Caco-2 (cell line): ENCODE data around the gene PM20D1. TPM values are rescaled to one million over a fixed set of nuclear protein-coding genes. Genes with fewer than 3 reads are reported as not detected.

Source experiments
- BruUV-seq: library from RNA; stranded (reverse); fragments of 400-500 nt; replicated peaks from 2 replicates; lab custom pipeline; 2021; lab: Mats Ljungman, UMichigan
- CTCF ChIA-PET: fragments of 300-600 bp; sonication (Branson Sonifier 250); formaldehyde crosslinking; loops from one replicate; lab custom pipeline; 2022; ENCODE audit warnings: antibody characterized with exemption; lab: Charles Lee
- POLR2A ChIA-PET: fragments of 300-600 bp; sonication (Branson Sonifier 250); formaldehyde crosslinking; loops from one replicate; lab custom pipeline; 2022; ENCODE audit warnings: antibody characterized with exemption; lab: Charles Lee
- DNase-seq, 2 experiments: peaks; one replicate each; pipeline versions ENCODE4 v3.0.0 to v3.0.0-alpha.2; 2020 to 2022
- H3K27me3 ChIP-seq: replicated peaks from 2 replicates; pipeline ENCODE4 v1.6.0; 2011; ENCODE audit warnings: low read length; ENCODE audit not compliant: control insufficient read depth, insufficient read depth
- H3K36me3 ChIP-seq: 2 replicates; pipeline ENCODE4 v1.5.1; 2011; ENCODE audit warnings: low read length; ENCODE audit not compliant: control insufficient read depth, insufficient read depth
- H3K4me1 ChIP-seq: fragments of 250-450 bp; sonication (Bioruptor Pico); 2 replicates; pipeline ENCODE4 v1.5.1; 2020; ENCODE audit warnings: mild to moderate bottlenecking
- H3K4me3 ChIP-seq: 2 replicates; pipeline ENCODE4 v1.5.1; 2011; ENCODE audit warnings: low read depth, mild to moderate bottlenecking, control low read depth, low read length
- H3K9me3 ChIP-seq: fragments of 250-450 bp; sonication (Bioruptor Pico); 2 replicates; pipeline ENCODE4 v1.5.1; 2020; ENCODE audit warnings: mild to moderate bottlenecking, moderate library complexity
- H3K27ac Mint-ChIP-seq: one replicate; pipeline ENCODE4 v1.8.0; 2022; ENCODE audit warnings: mixed read lengths; ENCODE audit not compliant: unreplicated experiment
- H3K27me3 Mint-ChIP-seq: one replicate; pipeline ENCODE4 v1.8.0; 2022; ENCODE audit warnings: mixed read lengths; ENCODE audit not compliant: insufficient read depth, unreplicated experiment
- H3K36me3 Mint-ChIP-seq: one replicate; pipeline ENCODE4 v1.8.0; 2022; ENCODE audit warnings: mild to moderate bottlenecking, mixed read lengths; ENCODE audit not compliant: insufficient read depth, unreplicated experiment
- H3K4me1 Mint-ChIP-seq: one replicate; pipeline ENCODE4 v1.8.0; 2022; ENCODE audit warnings: low read depth, mixed read lengths; ENCODE audit not compliant: unreplicated experiment
- H3K4me3 Mint-ChIP-seq: one replicate; pipeline ENCODE4 v1.8.0; 2022; ENCODE audit warnings: mild to moderate bottlenecking, moderate library complexity, mixed read lengths; ENCODE audit not compliant: unreplicated experiment
- H3K9me3 Mint-ChIP-seq: one replicate; pipeline ENCODE4 v1.8.0; 2022; ENCODE audit warnings: mixed read lengths; ENCODE audit not compliant: unreplicated experiment
- intact Hi-C: fragments of 100-400 bp; cut with micrococcal nuclease; formaldehyde crosslinking; loops from one replicate; pipeline ENCODE4 v1.10.0; 2022; ENCODE audit not compliant: unreplicated experiment
- total RNA-seq: library from RNA; stranded (reverse); gene quantifications from 2 replicates; pipeline ENCODE4 v1.2.3, GENCODE V29; 2022
- TF ChIP-seq, protein P1 (sequence below), 2 experiments: fragments of 200-600 bp in 1 of 2; IDR thresholded peaks; 1 replicate in 1 of 2; 2 replicates in 1 of 2; pipeline versions ENCODE4 v1.5.1 to v1.8.0; 2011 to 2022; ENCODE audit warnings: antibody characterized with exemption in 1 of 2, control low read depth in 1 of 2, inconsistent platforms in 1 of 2, low read depth in 1 of 2, low read length in 1 of 2, mild to moderate bottlenecking in 1 of 2, moderate library complexity in 1 of 2; ENCODE audit not compliant: insufficient read depth in 1 of 2, severe bottlenecking in 1 of 2, unreplicated experiment in 1 of 2

PM20D1 gene
- total RNA-seq, 1 experiment from 2014 or later, result not detected

DNA sequence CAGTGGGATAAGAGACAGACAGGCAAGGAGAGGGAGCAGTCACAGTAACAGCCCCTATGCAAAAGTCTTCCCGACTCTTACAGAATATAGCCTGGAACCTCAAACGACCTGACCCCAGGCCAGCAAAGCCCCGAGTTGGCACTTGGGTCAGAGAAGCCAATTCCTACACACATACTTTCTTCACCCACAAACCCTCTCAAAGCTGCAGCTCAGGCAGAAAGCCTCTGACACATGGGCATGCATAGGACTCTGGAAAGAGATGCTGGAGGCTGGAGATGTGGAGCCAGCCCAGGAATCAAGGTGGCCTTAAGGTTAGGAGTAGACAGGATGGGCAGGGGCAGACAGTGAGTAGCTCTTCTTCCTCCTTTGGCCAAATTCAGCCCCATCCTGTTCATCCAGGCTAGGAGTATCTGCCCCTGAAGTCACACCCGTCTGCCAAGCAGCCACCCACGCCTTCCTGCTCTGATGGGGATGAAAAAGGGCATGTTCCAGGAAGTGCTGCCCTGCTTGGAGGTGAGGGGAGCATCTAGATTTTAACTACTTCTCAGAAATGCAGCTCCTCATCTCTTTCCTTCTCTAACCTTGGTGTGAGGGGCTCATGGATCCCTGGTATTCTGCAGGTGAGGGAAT, 44.7 kb downstream of the PM20D1 start:
- Mint-ChIP-seq H3K36me3 (no peaks in the 10 kb centered on the region), H3K27me3 (no peaks in the 10 kb centered on the region), H3K9me3 (no peaks in the 10 kb centered on the region), H3K4me3 (no peak overlapping the region), H3K27ac (no peak overlapping the region), H3K4me1 (no peaks in the 10 kb centered on the region)
- TF ChIP-seq, protein P1, sequence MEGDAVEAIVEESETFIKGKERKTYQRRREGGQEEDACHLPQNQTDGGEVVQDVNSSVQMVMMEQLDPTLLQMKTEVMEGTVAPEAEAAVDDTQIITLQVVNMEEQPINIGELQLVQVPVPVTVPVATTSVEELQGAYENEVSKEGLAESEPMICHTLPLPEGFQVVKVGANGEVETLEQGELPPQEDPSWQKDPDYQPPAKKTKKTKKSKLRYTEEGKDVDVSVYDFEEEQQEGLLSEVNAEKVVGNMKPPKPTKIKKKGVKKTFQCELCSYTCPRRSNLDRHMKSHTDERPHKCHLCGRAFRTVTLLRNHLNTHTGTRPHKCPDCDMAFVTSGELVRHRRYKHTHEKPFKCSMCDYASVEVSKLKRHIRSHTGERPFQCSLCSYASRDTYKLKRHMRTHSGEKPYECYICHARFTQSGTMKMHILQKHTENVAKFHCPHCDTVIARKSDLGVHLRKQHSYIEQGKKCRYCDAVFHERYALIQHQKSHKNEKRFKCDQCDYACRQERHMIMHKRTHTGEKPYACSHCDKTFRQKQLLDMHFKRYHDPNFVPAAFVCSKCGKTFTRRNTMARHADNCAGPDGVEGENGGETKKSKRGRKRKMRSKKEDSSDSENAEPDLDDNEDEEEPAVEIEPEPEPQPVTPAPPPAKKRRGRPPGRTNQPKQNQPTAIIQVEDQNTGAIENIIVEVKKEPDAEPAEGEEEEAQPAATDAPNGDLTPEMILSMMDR (IDR thresholded peaks at IDR 0.05; ENCODE audit: insufficient read depth in 1 of 2, low read depth in 1 of 2, low read length in 1 of 2, severe bottlenecking in 1 of 2, unreplicated experiment in 1 of 2), result no peak
- H3K4me3 ChIP-seq, result no peak overlapping the region
- ChIA-PET POLR2A (no interaction called here), CTCF (interaction anchor here (0.9 kb wide), 1 partner anchor 10 kb away, joined by 4 read pairs; no protein-coding TSS in a partner anchor)
- H3K36me3 ChIP-seq, result no peaks in the 10 kb centered on the region
- H3K27me3 ChIP-seq, result no peaks in the 10 kb centered on the region
- intact Hi-C loops, result no loop called here
- no peak for DNase-seq
- BruUV-seq, result no TSS peak
- no peaks in the 10 kb centered on the region for H3K9me3 ChIP-seq
- H3K4me1 ChIP-seq, result no peaks in the 10 kb centered on the region

DNA sequence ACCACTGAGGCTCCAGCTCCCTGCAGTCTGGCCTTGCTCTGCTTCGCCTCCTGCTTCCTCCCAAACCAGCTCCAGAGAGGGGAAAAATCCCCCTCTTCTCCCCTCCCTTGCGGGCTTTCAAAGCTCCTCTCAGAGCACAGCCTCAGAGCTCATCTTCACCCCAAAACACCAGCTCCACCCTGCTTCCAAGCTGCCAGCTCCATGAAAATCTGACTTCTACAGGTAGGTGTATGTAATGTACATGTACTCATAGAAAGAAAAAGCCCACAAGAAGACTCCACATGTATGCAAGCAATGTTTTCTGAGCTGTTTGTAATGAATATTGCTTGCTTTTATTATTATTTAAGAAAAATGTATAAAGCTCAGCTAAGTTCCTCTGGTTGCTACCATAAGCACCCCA, 45.3 kb downstream of the PM20D1 start:
- H3K27ac Mint-ChIP-seq, result no peak overlapping the region
- no peaks in the 10 kb centered on the region for H3K36me3 Mint-ChIP-seq
- no peaks in the 10 kb centered on the region for H3K27me3 Mint-ChIP-seq
- H3K4me1 ChIP-seq, result no peaks in the 10 kb centered on the region
- no peaks in the 10 kb centered on the region for H3K9me3 Mint-ChIP-seq
- no peak overlapping the region for H3K4me3 ChIP-seq
- H3K4me3 Mint-ChIP-seq, result no peak overlapping the region
- no TSS peak for BruUV-seq
- H3K36me3 ChIP-seq, result no peaks in the 10 kb centered on the region
- DNase-seq, result no peak
- H3K9me3 ChIP-seq, result no peaks in the 10 kb centered on the region
- ChIA-PET POLR2A (no interaction called here), CTCF (no interaction called here)
- no peaks in the 10 kb centered on the region for H3K4me1 Mint-ChIP-seq
- H3K27me3 ChIP-seq, result no peaks in the 10 kb centered on the region
- intact Hi-C loops, result no loop called here
- TF ChIP-seq, protein P1 (IDR thresholded peaks at IDR 0.05; ENCODE audit: insufficient read depth in 1 of 2, low read depth in 1 of 2, low read length in 1 of 2, severe bottlenecking in 1 of 2, unreplicated experiment in 1 of 2), result no peak

DNA sequence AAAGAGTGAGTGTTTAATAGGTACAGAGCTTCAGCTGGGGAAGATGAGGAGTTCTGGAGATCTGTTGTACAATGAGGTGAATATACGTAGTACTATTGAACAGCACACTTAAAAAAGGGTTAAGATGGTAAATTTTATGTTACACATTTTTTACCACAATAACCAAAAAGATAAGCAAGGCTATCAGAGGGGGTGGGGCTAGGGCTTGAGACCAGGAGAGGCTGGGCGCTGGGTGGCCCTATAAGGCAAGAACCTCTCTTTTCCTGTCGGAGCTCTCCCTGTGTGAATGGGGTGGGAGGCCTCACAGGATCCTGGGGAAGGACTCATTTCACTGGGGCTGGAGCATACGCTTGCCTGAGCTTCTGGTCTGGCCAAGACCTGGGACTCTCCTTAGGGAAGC, 45.9 kb downstream of the PM20D1 start:
- Histone ChIP-seq H3K4me3 (no peak overlapping the region), H3K27me3 (no peaks in the 10 kb centered on the region), H3K4me1 (no peaks in the 10 kb centered on the region), H3K9me3 (no peaks in the 10 kb centered on the region), H3K36me3 (no peaks in the 10 kb centered on the region)
- ChIA-PET POLR2A (no interaction called here), CTCF (no interaction called here)
- no peaks in the 10 kb centered on the region for H3K36me3 Mint-ChIP-seq
- intact Hi-C loops, result no loop called here
- H3K9me3 Mint-ChIP-seq, result no peaks in the 10 kb centered on the region
- H3K4me1 Mint-ChIP-seq, result no peaks in the 10 kb centered on the region
- H3K27ac Mint-ChIP-seq, result no peak overlapping the region
- no peak for DNase-seq
- TF ChIP-seq, protein P1 (IDR thresholded peaks at IDR 0.05; ENCODE audit: insufficient read depth in 1 of 2, low read depth in 1 of 2, low read length in 1 of 2, severe bottlenecking in 1 of 2, unreplicated experiment in 1 of 2), result no peak
- H3K27me3 Mint-ChIP-seq, result no peaks in the 10 kb centered on the region
- no peak overlapping the region for H3K4me3 Mint-ChIP-seq
- BruUV-seq, result no TSS peak
